Activated naive CD4-positive, alpha-beta T cell treated with anti-CD3 and anti-CD28 coated beads for 36 hours (primary cell): ENCODE results near the gene MPP4. TPM values are rescaled to one million over a fixed set of nuclear protein-coding genes. Genes with fewer than 3 reads are reported as not detected.
"Not testable (repeated sequence)": the region's sequence is repeated elsewhere in the genome, so short reads cannot be mapped to it uniquely, and the experiment has no call there.

Experiments
- CTCF ChIA-PET: fragments of 350-600 bp; sonication (Branson Sonifier 250); formaldehyde crosslinking; loops from one replicate; lab custom pipeline; 2021; ENCODE audit warnings: antibody characterized with exemption; lab: Charles Lee
- DNase-seq: peaks from one replicate; pipeline ENCODE4 v3.0.0-alpha.2; 2020
- H3K27ac Mint-ChIP-seq: one replicate; pipeline ENCODE4 v1.8.0; 2021; ENCODE audit warnings: mild to moderate bottlenecking, mixed read lengths
- H3K27me3 Mint-ChIP-seq: one replicate; pipeline ENCODE4 v1.8.0; 2021; ENCODE audit warnings: low read depth, mixed read lengths
- H3K36me3 Mint-ChIP-seq: one replicate; pipeline ENCODE4 v1.8.0; 2021; ENCODE audit warnings: low read depth, mixed read lengths
- H3K4me1 Mint-ChIP-seq: one replicate; pipeline ENCODE4 v1.8.0; 2021; ENCODE audit warnings: low read depth, mixed read lengths
- H3K4me3 Mint-ChIP-seq: one replicate; pipeline ENCODE4 v1.8.0; 2021; ENCODE audit warnings: mild to moderate bottlenecking, moderate library complexity, mixed read lengths
- H3K9me3 Mint-ChIP-seq: one replicate; pipeline ENCODE4 v1.8.0; 2021; ENCODE audit warnings: mixed read lengths
- intact Hi-C: fragments of 100-400 bp; cut with micrococcal nuclease; formaldehyde crosslinking; loops from one replicate; pipeline ENCODE4 v1.15.1; 2023
- total RNA-seq, 2 experiments: library from RNA; stranded (reverse); gene quantifications; one replicate each; pipeline ENCODE4 v1.2.3, GENCODE V29; 2021

The MPP4 gene
- total RNA-seq, 2 experiments from 2014 or later, result not detected

GRCh38 chr2:201704536-201704935, 6.1 kb upstream of the MPP4 start:
- H3K36me3 Mint-ChIP-seq, result peaks cover 4% of the 10 kb centered on the region
- H3K27me3 Mint-ChIP-seq, result no peaks in the 10 kb centered on the region
- H3K27ac Mint-ChIP-seq, result no peak overlapping the region
- CTCF ChIA-PET, result no interaction called here
- H3K4me3 Mint-ChIP-seq, result no peak overlapping the region
- intact Hi-C loops, result no loop called here
- H3K9me3 Mint-ChIP-seq, result no peaks in the 10 kb centered on the region
- no peak for DNase-seq
- H3K4me1 Mint-ChIP-seq, result no peaks in the 10 kb centered on the region

DNA sequence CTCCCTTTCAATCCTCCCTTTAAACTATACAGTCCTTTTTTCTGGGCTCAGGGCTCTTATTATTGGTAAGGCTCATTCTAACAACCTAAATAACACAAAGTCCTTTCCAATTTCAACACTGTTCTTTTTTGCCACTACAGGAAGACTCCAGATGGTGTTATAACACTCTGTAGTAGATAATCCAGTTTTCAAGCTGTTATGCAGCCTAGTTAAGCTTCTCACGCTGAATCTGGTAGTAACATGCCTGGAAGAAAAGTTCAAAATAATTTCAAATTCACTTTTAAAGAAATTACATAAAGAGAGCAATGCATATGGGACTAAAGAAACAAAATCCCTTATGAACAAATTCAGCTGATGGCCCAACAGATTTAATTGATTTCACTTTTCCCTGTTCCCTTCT, 3.2 kb upstream of the MPP4 start:
- Mint-ChIP-seq H3K4me1 (no peaks in the 10 kb centered on the region), H3K36me3 (peaks cover 3% of the 10 kb centered on the region), H3K9me3 (no peaks in the 10 kb centered on the region), H3K4me3 (no peak overlapping the region), H3K27me3 (no peaks in the 10 kb centered on the region), H3K27ac (no peak overlapping the region)
- intact Hi-C loops, result no loop called here
- DNase-seq, result no peak
- CTCF ChIA-PET, result no interaction called here

- intact Hi-C loops, result no loop called here
- H3K9me3 Mint-ChIP-seq, result no peaks in the 10 kb centered on the region
- no peaks in the 10 kb centered on the region for H3K27me3 Mint-ChIP-seq
- no peaks in the 10 kb centered on the region for H3K4me1 Mint-ChIP-seq
- H3K27ac Mint-ChIP-seq, result no peak overlapping the region
- CTCF ChIA-PET, result interaction anchor here (1.0 kb wide), 1 partner anchor 20 kb away, joined by 3 read pairs; no protein-coding TSS in a partner anchor
- no peak for DNase-seq
- H3K36me3 Mint-ChIP-seq, result peaks cover 3% of the 10 kb centered on the region
- H3K4me3 Mint-ChIP-seq, result no peak overlapping the region
Measured at GRCh38 chr2:201699416-201699815, 972 bp upstream of the MPP4 start.

DNA sequence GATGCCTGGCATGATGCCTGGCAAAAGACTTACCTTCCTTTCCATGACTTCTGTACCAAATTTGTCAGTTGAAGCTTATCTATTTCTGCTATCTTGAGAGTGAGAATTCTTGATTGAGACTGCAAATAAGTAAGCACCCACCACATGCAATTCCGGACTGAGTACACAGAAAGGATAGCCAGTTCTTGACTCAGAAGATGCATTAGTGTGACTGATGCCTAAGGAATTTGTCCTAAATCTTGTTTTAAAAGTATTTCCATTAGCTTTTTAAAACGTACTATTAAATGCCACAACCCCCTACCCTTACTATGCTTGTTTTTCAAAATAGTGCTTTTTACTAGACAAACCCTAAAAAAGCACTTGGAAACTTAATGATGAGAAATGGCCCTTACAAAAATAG, 545 bp downstream of the MPP4 start:
- CTCF ChIA-PET, result no interaction called here
- intact Hi-C loops, result no loop called here
- Mint-ChIP-seq H3K4me1 (no peaks in the 10 kb centered on the region), H3K9me3 (no peaks in the 10 kb centered on the region), H3K36me3 (peaks cover 1% of the 10 kb centered on the region), H3K27ac (no peak overlapping the region), H3K4me3 (no peak overlapping the region), H3K27me3 (no peaks in the 10 kb centered on the region)
- no peak for DNase-seq

DNA sequence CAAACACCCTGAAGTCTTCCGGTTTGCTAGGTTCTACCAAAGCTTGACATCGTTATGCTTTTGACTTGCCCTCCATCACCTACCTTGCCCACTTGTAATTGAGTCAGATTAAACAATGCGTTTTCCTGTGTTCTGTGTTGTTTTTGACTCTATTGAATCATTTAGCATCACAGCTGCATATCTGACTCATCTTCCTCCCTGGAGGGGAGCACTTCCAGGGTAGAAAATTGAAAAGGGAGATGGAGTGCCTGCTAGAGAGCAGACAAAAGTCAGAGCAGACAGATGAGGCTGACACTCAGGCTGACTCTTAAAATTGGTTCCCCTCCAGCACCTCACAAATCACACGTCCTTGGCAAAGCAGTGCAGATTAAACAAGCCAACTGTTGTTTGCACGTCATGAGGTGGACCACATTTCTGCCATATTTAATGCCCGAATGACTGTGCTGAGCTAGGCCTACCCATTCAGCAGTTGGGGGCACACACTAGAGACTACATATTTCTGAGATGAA, 2.2 kb downstream of the MPP4 start:
- H3K4me1 Mint-ChIP-seq, result no peaks in the 10 kb centered on the region
- H3K36me3 Mint-ChIP-seq, result no peaks in the 10 kb centered on the region
- DNase-seq, result no peak
- H3K4me3 Mint-ChIP-seq, result no peak overlapping the region
- CTCF ChIA-PET, result no interaction called here
- H3K9me3 Mint-ChIP-seq, result no peaks in the 10 kb centered on the region
- intact Hi-C loops, result no loop called here
- no peak overlapping the region for H3K27ac Mint-ChIP-seq
- H3K27me3 Mint-ChIP-seq, result no peaks in the 10 kb centered on the region

- DNase-seq, result no peak
- intact Hi-C loops, result no loop called here
- no peaks in the 10 kb centered on the region for H3K9me3 Mint-ChIP-seq
- no peak overlapping the region for H3K4me3 Mint-ChIP-seq
- no peak overlapping the region for H3K27ac Mint-ChIP-seq
- CTCF ChIA-PET, result no interaction called here
- no peaks in the 10 kb centered on the region for H3K4me1 Mint-ChIP-seq
- H3K27me3 Mint-ChIP-seq, result peaks cover 5% of the 10 kb centered on the region
- H3K36me3 Mint-ChIP-seq, result no peaks in the 10 kb centered on the region
Measured at GRCh38 chr2:201685156-201685555, 13.3 kb downstream of the MPP4 start.

DNA sequence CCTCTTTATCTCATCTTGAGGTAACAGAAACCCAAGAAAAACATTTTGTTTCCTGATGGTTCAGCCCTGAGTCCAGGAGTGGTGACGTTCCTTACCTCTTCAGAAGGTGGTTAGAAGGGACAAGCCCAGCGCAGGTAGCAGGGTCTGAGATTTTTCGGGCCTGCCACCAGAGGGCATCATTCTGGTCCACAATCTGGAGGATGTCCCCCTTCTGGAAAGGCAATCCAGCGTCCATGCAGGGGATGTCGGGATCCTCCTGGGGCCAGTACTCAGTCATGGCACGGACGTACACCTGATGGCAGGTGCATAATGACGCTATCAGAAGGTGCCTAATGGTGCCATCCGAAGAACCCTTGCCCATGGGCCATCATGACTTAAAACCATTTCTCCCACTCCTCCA, 17.7 kb downstream of the MPP4 start:
- H3K27me3 Mint-ChIP-seq, result peaks cover 5% of the 10 kb centered on the region
- no peak overlapping the region for H3K4me3 Mint-ChIP-seq
- DNase-seq, result peak; percentile 34
- H3K4me1 Mint-ChIP-seq, result no peaks in the 10 kb centered on the region
- CTCF ChIA-PET, result no interaction called here
- intact Hi-C loops, result no loop called here
- no peaks in the 10 kb centered on the region for H3K36me3 Mint-ChIP-seq
- H3K9me3 Mint-ChIP-seq, result no peaks in the 10 kb centered on the region
- no peak overlapping the region for H3K27ac Mint-ChIP-seq

GRCh38 chr2:201678401-201678800, 20.0 kb downstream of the MPP4 start:
- Mint-ChIP-seq H3K4me3 (no peak overlapping the region), H3K9me3 (no peaks in the 10 kb centered on the region), H3K27ac (no peak overlapping the region), H3K27me3 (peaks cover 5% of the 10 kb centered on the region), H3K36me3 (no peaks in the 10 kb centered on the region), H3K4me1 (no peaks in the 10 kb centered on the region)
- CTCF ChIA-PET, result no interaction called here
- intact Hi-C loops, result no loop called here
- no peak for DNase-seq

DNA sequence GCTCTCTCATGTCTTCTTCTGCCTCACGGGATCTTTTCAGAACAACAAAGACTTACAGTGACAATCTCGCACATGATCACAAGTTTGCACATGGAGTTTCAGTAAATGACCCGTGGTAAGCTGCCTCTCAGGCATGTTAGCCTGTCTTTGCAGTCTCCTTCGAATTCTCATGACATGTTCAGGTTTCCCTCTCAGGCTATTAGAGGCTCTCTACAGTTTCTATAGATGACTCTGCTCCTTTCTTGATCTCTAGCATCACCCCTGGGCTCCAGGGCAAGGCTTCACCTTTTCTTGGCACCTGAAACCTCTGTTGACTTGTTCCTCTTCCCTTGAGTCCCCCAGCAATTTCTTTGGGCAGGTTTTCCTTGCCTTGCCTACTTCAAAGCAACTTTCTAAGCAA, 23.0 kb downstream of the MPP4 start:
- Mint-ChIP-seq H3K9me3 (peaks cover 7% of the 10 kb centered on the region), H3K36me3 (no peaks in the 10 kb centered on the region), H3K4me1 (no peaks in the 10 kb centered on the region), H3K4me3 (no peak overlapping the region), H3K27ac (no peak overlapping the region), H3K27me3 (no peaks in the 10 kb centered on the region)
- no peak for DNase-seq
- intact Hi-C loops, result no loop called here
- CTCF ChIA-PET, result interaction anchor here (0.6 kb wide), 1 partner anchor 9 kb away, joined by 3 read pairs; no protein-coding TSS in a partner anchor

DNA sequence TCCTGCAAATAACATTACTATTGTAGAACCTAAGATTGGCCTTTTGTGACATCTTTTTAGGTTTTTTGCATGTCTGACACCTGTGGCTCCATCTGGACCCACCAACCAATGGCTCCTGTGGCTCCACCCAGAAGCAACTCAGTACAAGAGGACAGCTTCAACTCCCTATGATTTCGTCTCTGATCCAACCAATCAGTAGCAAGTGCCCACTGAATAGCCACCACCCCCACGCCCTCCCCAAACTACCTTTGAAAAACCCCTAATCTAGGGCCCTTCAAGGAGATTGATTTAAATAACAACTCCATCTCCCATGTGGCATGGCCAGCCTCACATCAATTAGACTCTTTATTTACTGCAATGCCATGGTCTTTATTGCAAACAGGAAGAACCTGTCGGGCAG, 23.6 kb downstream of the MPP4 start:
- H3K36me3 Mint-ChIP-seq, result no peaks in the 10 kb centered on the region
- no peak overlapping the region for H3K27ac Mint-ChIP-seq
- no peaks in the 10 kb centered on the region for H3K27me3 Mint-ChIP-seq
- intact Hi-C loops, result no loop called here
- no peaks in the 10 kb centered on the region for H3K4me1 Mint-ChIP-seq
- peaks cover 7% of the 10 kb centered on the region for H3K9me3 Mint-ChIP-seq
- H3K4me3 Mint-ChIP-seq, result no peak overlapping the region
- CTCF ChIA-PET, result no interaction called here
- DNase-seq, result no peak

DNA sequence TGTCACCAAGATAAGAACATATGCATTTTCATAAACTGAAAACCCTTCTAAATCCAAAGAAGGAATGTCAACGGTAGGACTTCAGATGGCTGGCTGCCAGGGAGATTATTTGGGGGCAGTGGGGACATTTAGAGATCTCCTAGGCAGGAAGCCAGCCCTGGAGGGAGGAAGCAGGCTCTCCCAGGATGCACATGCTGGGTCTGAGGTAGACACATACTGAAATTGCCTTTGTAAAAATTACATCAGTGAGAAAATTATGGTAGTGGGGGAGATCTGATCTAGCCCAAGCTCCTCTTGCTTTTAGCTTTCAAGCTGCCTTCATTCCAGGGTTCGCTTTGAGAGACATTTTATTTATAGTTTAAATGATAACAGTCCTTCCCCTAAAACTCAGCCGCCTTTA, 24.1 kb downstream of the MPP4 start:
- no peaks in the 10 kb centered on the region for H3K36me3 Mint-ChIP-seq
- no peak overlapping the region for H3K27ac Mint-ChIP-seq
- peaks cover 7% of the 10 kb centered on the region for H3K9me3 Mint-ChIP-seq
- H3K4me1 Mint-ChIP-seq, result no peaks in the 10 kb centered on the region
- no peak overlapping the region for H3K4me3 Mint-ChIP-seq
- CTCF ChIA-PET, result no interaction called here
- no peak for DNase-seq
- H3K27me3 Mint-ChIP-seq, result no peaks in the 10 kb centered on the region
- intact Hi-C loops, result no loop called here

DNA sequence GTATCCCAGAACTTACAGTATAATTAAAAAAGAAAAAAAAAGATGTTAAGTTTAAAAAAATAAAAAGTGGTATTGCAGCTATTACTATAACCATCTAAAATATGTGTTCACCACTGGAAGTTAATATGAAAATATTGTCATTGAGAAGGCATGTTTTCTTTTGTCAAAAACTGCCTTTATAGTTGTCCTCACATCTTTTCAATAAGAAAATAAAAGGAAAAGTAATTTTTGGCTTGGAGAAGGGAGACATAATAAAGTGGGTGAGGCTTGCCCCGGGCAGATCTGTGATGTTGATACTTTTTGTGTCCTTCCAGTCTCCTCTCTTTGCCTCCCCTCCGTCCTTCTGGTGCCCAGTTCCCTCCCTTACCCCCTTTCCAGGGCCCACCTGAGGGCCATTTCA, 24.9 kb downstream of the MPP4 start:
- peaks cover 7% of the 10 kb centered on the region for H3K9me3 Mint-ChIP-seq
- no peak overlapping the region for H3K27ac Mint-ChIP-seq
- H3K4me1 Mint-ChIP-seq, result no peaks in the 10 kb centered on the region
- no peaks in the 10 kb centered on the region for H3K36me3 Mint-ChIP-seq
- intact Hi-C loops, result no loop called here
- no peaks in the 10 kb centered on the region for H3K27me3 Mint-ChIP-seq
- DNase-seq, result no peak
- CTCF ChIA-PET, result interaction anchor here (0.5 to 1.0 kb wide), 2 partner anchors 9 to 505 kb away, joined by 3 read pairs; no protein-coding TSS in a partner anchor
- H3K4me3 Mint-ChIP-seq, result no peak overlapping the region

- CTCF ChIA-PET, result interaction anchor here (0.6 kb wide), 1 partner anchor 34 kb away, joined by 3 read pairs; no protein-coding TSS in a partner anchor
- H3K9me3 Mint-ChIP-seq, DNase-seq, H3K4me1 Mint-ChIP-seq, H3K4me3 Mint-ChIP-seq, H3K27me3 Mint-ChIP-seq, H3K27ac Mint-ChIP-seq, intact Hi-C loops, H3K36me3 Mint-ChIP-seq: not testable (repeated sequence)
Measured at GRCh38 chr2:201671205-201671604, 27.2 kb downstream of the MPP4 start.
